Gastrocnemius medialis (tissue), 4 donors: ENCODE results near the gene CACNA2D2. TPM values are rescaled to one million over a fixed set of nuclear protein-coding genes. Genes with fewer than 3 reads are reported as not detected.

Experiments
- ATAC-seq, 2 donors: fragments of 150-250 bp; one replicate each; pipeline ENCODE4 v1.9.1; 2016
- DNase-seq, 2 donors: peaks; one replicate each; pipeline ENCODE4 v3.0.0-alpha.2; 2019
- H3K27ac ChIP-seq, 4 donors: fragments of 200-600 bp; sonication (generic); 1 replicate in 1 of 4; 2 replicates in 3 of 4; pipeline ENCODE4 v1.5.1; 2016 to 2018; ENCODE audit warnings: mild to moderate bottlenecking in 2 of 4, moderate library complexity in 1 of 4
- H3K27me3 ChIP-seq, 3 donors: fragments of 200-600 bp; sonication (generic) in 2 of 3; 1 replicate in 1 of 3; 2 replicates in 2 of 3; pipeline versions ENCODE4 v1.5.1 to v1.6.0; 2016 to 2019; ENCODE audit warnings: mild to moderate bottlenecking in 1 of 3, moderate library complexity in 1 of 3
- H3K36me3 ChIP-seq, 2 donors: fragments of 200-600 bp; sonication (generic) in 1 of 2; one replicate each; pipeline ENCODE4 v1.5.1; 2017 to 2018
- H3K4me1 ChIP-seq, 2 donors: fragments of 200-600 bp; sonication (generic) in 1 of 2; one replicate each; pipeline ENCODE4 v1.5.1; 2016 to 2017; ENCODE audit warnings: mild to moderate bottlenecking in 2 of 2
- H3K4me3 ChIP-seq, 4 donors: fragments of 200-600 bp; sonication (generic) in 3 of 4; 1 replicate in 1 of 4; 2 replicates in 3 of 4; pipeline ENCODE4 v1.5.1; 2016 to 2019; ENCODE audit warnings: mild to moderate bottlenecking in 2 of 4
- H3K9me3 ChIP-seq, 3 donors: fragments of 200-600 bp; sonication (generic) in 2 of 3; 1 replicate in 1 of 3; 2 replicates in 2 of 3; pipeline ENCODE4 v1.5.1; 2016 to 2019
- CTCF ChIP-seq, 5 experiments: fragments of 450-650 bp in 3 of 5; fragments of 200-600 bp in 2 of 5; sonication (generic) in 2 of 5; IDR thresholded peaks in 4 of 5; conservative IDR thresholded peaks in 1 of 5; 1 replicate in 4 of 5; 2 replicates in 1 of 5; pipeline ENCODE4 v1.5.1; 2016 to 2019; ENCODE audit warnings: antibody characterized with exemption in 5 of 5, mild to moderate bottlenecking in 3 of 5, moderate library complexity in 3 of 5
- POLR2A ChIP-seq, 2 donors: fragments of 450-650 bp; IDR thresholded peaks; one replicate each; pipeline ENCODE4 v1.6.1; 2017; ENCODE audit warnings: antibody characterized with exemption in 2 of 2, mild to moderate bottlenecking in 2 of 2, moderate library complexity in 2 of 2
- in situ Hi-C, 4 donors: fragments of 200-750 bp; cut with MboI; loops; one replicate each; pipeline versions ENCODE4 v1.15.0 to v1.8.0; 2017; ENCODE audit warnings: low sequenced_read_pairs in 4 of 4
- intact Hi-C: fragments of 100-400 bp; cut with DNase I; formaldehyde crosslinking; loops from one replicate; pipeline ENCODE4 v1.15.1; 2023; ENCODE audit warnings: low total_unique reads
- total RNA-seq, 4 donors: library from RNA; depleted of rRNA; stranded (reverse); fragments of >200 nt; gene quantifications; one replicate each; pipeline versions ENCODE4 v1.1.0 to v1.2.3, GENCODE V29; 2016

Gene CACNA2D2
- total RNA-seq, 4 donors from 2014 or later = 0.27 to 0.68 (median 0.45) TPM

DNA sequence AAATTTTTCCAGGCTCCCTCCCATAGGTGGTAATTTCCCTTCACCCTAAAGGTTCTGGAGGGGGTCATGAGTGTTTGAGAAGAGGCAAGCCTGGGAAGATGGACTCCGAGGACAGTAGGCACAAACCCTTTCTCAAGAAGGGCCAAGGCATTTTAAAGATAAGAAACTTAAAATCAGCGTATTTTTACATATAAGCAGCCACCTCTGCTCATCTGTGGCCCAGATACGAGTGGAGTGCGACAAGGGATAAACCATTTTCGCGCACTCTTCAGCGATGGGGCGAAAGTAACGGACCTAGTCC lies 163.3 kb downstream of the CACNA2D2 start:
- no peak for ATAC-seq
- TF ChIP-seq POLR2A (IDR thresholded peaks at IDR 0.05) (no peak), CTCF (IDR thresholded peaks at IDR 0.05 in 4 of 5, conservative IDR thresholded peaks at IDR 0.05 in 1 of 5) (no peak)
- no peaks in the 10 kb centered on the region for H3K36me3 ChIP-seq
- in situ Hi-C loops = loop anchor here in 1 of 4 donors (10.0 kb wide), 1 partner anchor 205 kb away; no protein-coding TSS in a partner anchor
- H3K27ac ChIP-seq = peak overlapping the region; percentile 89 to 98 (median 97)
- no peaks in the 10 kb centered on the region for H3K9me3 ChIP-seq
- H3K27me3 ChIP-seq = no peaks in the 10 kb centered on the region
- peak overlapping the region; percentile 38 to 58 (median 52) for H3K4me3 ChIP-seq
- intact Hi-C loops = no loop called here
- no peak for DNase-seq
- H3K4me1 ChIP-seq = peaks cover 20 to 44% of the 10 kb centered on the region in 2 donors

- ATAC-seq (no peak), DNase-seq (no peak)
- TF ChIP-seq CTCF (IDR thresholded peaks at IDR 0.05 in 4 of 5, conservative IDR thresholded peaks at IDR 0.05 in 1 of 5) (no peak), POLR2A (IDR thresholded peaks at IDR 0.05) (no peak)
- in situ Hi-C loops = loop anchor here in 1 of 4 donors (10.0 kb wide), 1 partner anchor 205 kb away; no protein-coding TSS in a partner anchor
- H3K27me3 ChIP-seq = no peaks in the 10 kb centered on the region
- H3K36me3 ChIP-seq = no peaks in the 10 kb centered on the region
- H3K4me1 ChIP-seq = peaks cover 24 to 49% of the 10 kb centered on the region in 2 donors
- intact Hi-C loops = no loop called here
- no peaks in the 10 kb centered on the region for H3K9me3 ChIP-seq
- H3K27ac ChIP-seq = peak overlapping the region; percentile 89 to 98 (median 97)
- H3K4me3 ChIP-seq = peak overlapping the region; percentile 38 to 58 (median 52)
These were observed 163.8 kb downstream of the CACNA2D2 start for GRCh38 chr3:50339485-50340146.

DNA sequence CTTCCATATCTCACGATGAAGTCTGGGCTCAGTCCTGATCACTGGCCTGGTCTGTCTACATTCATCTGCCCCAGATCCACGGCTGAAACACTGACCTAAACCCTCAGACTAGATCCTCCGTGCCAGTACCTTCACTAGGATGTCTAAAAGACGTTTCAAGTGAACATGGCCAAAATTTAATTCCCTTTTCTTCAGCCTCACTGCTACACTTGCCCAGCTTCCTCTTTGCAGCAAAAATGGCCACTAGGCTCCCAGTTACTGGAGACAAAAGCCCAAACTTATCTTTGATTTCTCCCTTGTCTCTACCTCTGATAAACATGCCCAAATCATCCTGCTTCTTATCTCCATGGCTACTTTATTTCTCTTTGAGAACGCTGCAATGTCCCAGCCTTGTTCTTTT lies 164.5 kb downstream of the CACNA2D2 start:
- Histone ChIP-seq H3K4me3 (peak overlapping the region in 1 of 4 donors; percentile 75), H3K4me1 (peaks cover 31 to 54% of the 10 kb centered on the region in 2 donors)

GRCh38 chr3:50337175-50337861 lies 166.1 kb downstream of the CACNA2D2 start:
- peak; percentile 84 to 86 for ATAC-seq
- Histone ChIP-seq H3K9me3 (no peaks in the 10 kb centered on the region), H3K36me3 (no peaks in the 10 kb centered on the region), H3K4me1 (peaks cover 38 to 64% of the 10 kb centered on the region in 2 donors), H3K4me3 (peak overlapping the region; percentile 75 to 91 (median 82)), H3K27ac (peak overlapping the region; percentile 89 to 98 (median 97)), H3K27me3 (no peaks in the 10 kb centered on the region)
- TF ChIP-seq CTCF (IDR thresholded peaks at IDR 0.05 in 4 of 5, conservative IDR thresholded peaks at IDR 0.05 in 1 of 5) (no peak), POLR2A (IDR thresholded peaks at IDR 0.05) (peak; percentile 94 to 96)
- intact Hi-C loops = loop anchor here (1.0 kb wide), 1 partner anchor 16 kb away; no protein-coding TSS in a partner anchor
- in situ Hi-C loops = no loop called here
- DNase-seq = peak; percentile 100

More for the DNA sequence above, 164.5 kb downstream of the CACNA2D2 start:
- no peak for ATAC-seq
- Histone ChIP-seq H3K9me3 (no peaks in the 10 kb centered on the region), H3K36me3 (no peaks in the 10 kb centered on the region), H3K27me3 (no peaks in the 10 kb centered on the region), H3K27ac (peak overlapping the region; percentile 89 to 98 (median 97))
- no peak for DNase-seq
- in situ Hi-C loops (no loop called here), intact Hi-C loops (no loop called here)
- no peak for TF ChIP-seq POLR2A (IDR thresholded peaks at IDR 0.05)
- TF ChIP-seq CTCF (IDR thresholded peaks at IDR 0.05 in 4 of 5, conservative IDR thresholded peaks at IDR 0.05 in 1 of 5) = no peak
